IMR-90 (cell line): ENCODE results near the gene GALNT7. TPM values are rescaled to one million over a fixed set of nuclear protein-coding genes. Genes with fewer than 3 reads are reported as not detected.

Experiments
- ATAC-seq: fragments of 200-7000 bp; cut with Tn5 transposase; 2 replicates; pipeline ENCODE4 v1.9.1; 2020; ENCODE audit warnings: low read depth, mild to moderate bottlenecking, moderate library complexity
- BruUV-seq: library from RNA; stranded (reverse); fragments of 400-500 nt; replicated peaks from 2 replicates; lab custom pipeline; 2021; lab: Mats Ljungman, UMichigan
- CTCF ChIA-PET: fragments of 300-600 bp; formaldehyde crosslinking; extraction: SDS; loops from one replicate; lab custom pipeline; 2021; ENCODE audit warnings: antibody characterized with exemption; lab: Yijun Ruan, JAX
- POLR2A ChIA-PET: fragments of 300-600 bp; sonication (Branson Sonifier 250); formaldehyde crosslinking; loops from one replicate; lab custom pipeline; 2022; ENCODE audit warnings: antibody characterized with exemption; ENCODE audit not compliant: unreplicated experiment; lab: Charles Lee
- DNase-seq: peaks from one replicate; pipeline ENCODE4 v3.0.0; 2013
- H2AFZ ChIP-seq: replicated peaks from 2 replicates; pipeline ENCODE3; 2013; ENCODE audit warnings: low read length, mild to moderate bottlenecking; ENCODE audit not compliant: poor library complexity
- H2AK5ac ChIP-seq: 2 replicates; pipeline ENCODE4 v1.6.1; 2013; ENCODE audit warnings: low read depth, low read length, inconsistent platforms
- H2AK9ac ChIP-seq: replicated peaks from 2 replicates; pipeline ENCODE3; 2013; ENCODE audit warnings: mild to moderate bottlenecking, low read depth, low read length, moderate library complexity; ENCODE audit not compliant: poor library complexity
- H2BK120ac ChIP-seq: 2 replicates; pipeline ENCODE4 v1.6.1; 2013; ENCODE audit warnings: low read depth, low read length, inconsistent platforms
- H2BK15ac ChIP-seq: 3 replicates; pipeline ENCODE4 v1.6.1; 2013; ENCODE audit warnings: low read depth, low read length, inconsistent platforms
- H2BK20ac ChIP-seq: 2 replicates; pipeline ENCODE4 v1.6.1; 2013; ENCODE audit warnings: low read depth, mild to moderate bottlenecking, inconsistent platforms, low read length, moderate library complexity
- H2BK5ac ChIP-seq: 2 replicates; pipeline ENCODE4 v1.6.1; 2013; ENCODE audit warnings: mild to moderate bottlenecking, low read depth, low read length, inconsistent platforms; ENCODE audit not compliant: poor library complexity, severe bottlenecking
- H3K14ac ChIP-seq: replicated peaks from 2 replicates; pipeline ENCODE4 v1.6.1; 2013; ENCODE audit warnings: low read depth, low read length, inconsistent platforms
- H3K18ac ChIP-seq: 2 replicates; pipeline ENCODE4 v1.6.1; 2013; ENCODE audit warnings: low read depth, low read length, control low read depth
- H3K23ac ChIP-seq: 2 replicates; pipeline ENCODE4 v1.6.1; 2013; ENCODE audit warnings: low read depth, low read length, inconsistent platforms
- H3K27ac ChIP-seq: 2 replicates; pipeline ENCODE4 v1.5.1; 2013; ENCODE audit warnings: mild to moderate bottlenecking, control low read depth, low read length; ENCODE audit not compliant: insufficient read depth
- H3K27me3 ChIP-seq: 2 replicates; pipeline ENCODE4 v1.6.1; 2013; ENCODE audit warnings: low read length; ENCODE audit not compliant: control insufficient read depth, insufficient read depth
- H3K36me3 ChIP-seq: 2 replicates; pipeline ENCODE4 v1.6.1; 2013; ENCODE audit warnings: low read length, mixed read lengths; ENCODE audit not compliant: control insufficient read depth, insufficient read depth
- H3K4ac ChIP-seq: 2 replicates; pipeline ENCODE4 v1.6.1; 2013; ENCODE audit warnings: low read depth, low read length, inconsistent platforms
- H3K4me1 ChIP-seq: 2 replicates; pipeline ENCODE4 v1.6.1; 2013; ENCODE audit warnings: low read length, mixed read lengths; ENCODE audit not compliant: control insufficient read depth, insufficient read depth
- H3K4me2 ChIP-seq: 2 replicates; pipeline ENCODE4 v1.6.1; 2013; ENCODE audit warnings: low read depth, mild to moderate bottlenecking, control low read depth, low read length, moderate library complexity
- H3K4me3 ChIP-seq: 2 replicates; pipeline ENCODE4 v1.5.1; 2013; ENCODE audit warnings: low read depth, mild to moderate bottlenecking, control low read depth, low read length, moderate library complexity; ENCODE audit not compliant: insufficient read depth
- H3K56ac ChIP-seq: 2 replicates; pipeline ENCODE4 v1.6.1; 2013; ENCODE audit warnings: low read length, inconsistent platforms; ENCODE audit not compliant: insufficient read depth; ENCODE audit errors: extremely low read depth
- H3K79me1 ChIP-seq, 2 experiments: 2 replicates each; pipeline ENCODE4 v1.6.1; 2013; ENCODE audit warnings: low read length in 2 of 2, inconsistent platforms in 1 of 2, low read depth in 1 of 2
- H3K9ac ChIP-seq: 2 replicates; pipeline ENCODE4 v1.6.1; 2013; ENCODE audit warnings: low read depth, low read length, control low read depth
- H3K9me1 ChIP-seq: 2 replicates; pipeline ENCODE4 v1.6.1; 2013; ENCODE audit warnings: low read length, inconsistent platforms; ENCODE audit not compliant: insufficient read depth
- H3K9me3 ChIP-seq: 2 replicates; pipeline ENCODE4 v1.6.1; 2013; ENCODE audit warnings: low read length; ENCODE audit not compliant: control insufficient read depth, insufficient read depth
- H4K20me1 ChIP-seq: 2 replicates; pipeline ENCODE4 v1.6.1; 2013; ENCODE audit warnings: low read length, inconsistent platforms; ENCODE audit not compliant: insufficient read depth
- H4K5ac ChIP-seq: 2 replicates; pipeline ENCODE4 v1.6.1; 2013; ENCODE audit warnings: mild to moderate bottlenecking, low read depth, low read length, control low read depth
- H4K8ac ChIP-seq, 2 experiments: 2 replicates each; pipeline ENCODE4 v1.6.1; 2013; ENCODE audit warnings: low read depth in 2 of 2, low read length in 2 of 2, control low read depth in 1 of 2, inconsistent platforms in 1 of 2
- H4K91ac ChIP-seq: 2 replicates; pipeline ENCODE4 v1.6.1; 2013; ENCODE audit warnings: low read depth, low read length, inconsistent platforms; ENCODE audit not compliant: insufficient read depth
- BHLHE40 ChIP-seq: fragments of 150-350 bp; IDR thresholded peaks from 2 replicates; pipeline ENCODE4 v1.6.1; 2016; ENCODE audit warnings: mild to moderate bottlenecking, low read depth, low read length
- CHD1 ChIP-seq: IDR thresholded peaks from 2 replicates; pipeline ENCODE4 v1.6.1; 2012; ENCODE audit warnings: low read depth, low read length, improper control_type of control experiment
- MAZ ChIP-seq: IDR thresholded peaks from 2 replicates; pipeline ENCODE4 v1.6.1; 2012; ENCODE audit warnings: low read depth, mild to moderate bottlenecking, low read length, improper control_type of control experiment, moderate library complexity, borderline replicate concordance
- NFE2L2 ChIP-seq: fragments of 150-350 bp; IDR thresholded peaks from 2 replicates; pipeline ENCODE4 v1.6.1; 2016; ENCODE audit warnings: low read depth, mild to moderate bottlenecking, low read length
- POLR2A ChIP-seq: IDR thresholded peaks from 2 replicates; pipeline ENCODE4 v1.6.1; 2012; ENCODE audit warnings: mild to moderate bottlenecking, low read depth, low read length
- SMC3 ChIP-seq: fragments of 150-350 bp; IDR thresholded peaks from 2 replicates; pipeline ENCODE4 v1.6.1; 2016; ENCODE audit warnings: low read depth, mild to moderate bottlenecking, antibody characterized with exemption, low read length, moderate library complexity
- WGBS, 2 experiments: methylation state at CpG; one replicate each; pipeline versions ENCODE4 v1.1.5 to v1.1.7; 2013; ENCODE audit warnings: missing lambda C conversion rate in 2 of 2; ENCODE audit not compliant: insufficient read length in 1 of 2; ENCODE audit errors: extremely low coverage in 2 of 2; 5-methylcytosine and 5-hydroxymethylcytosine counted together
- dilution Hi-C: fragments of 300-500 bp; cut with HindIII; formaldehyde crosslinking; loops from one replicate; pipeline ENCODE4 v1.14.3; 2018; ENCODE audit warnings: low sequenced_read_pairs; ENCODE audit not compliant: unreplicated experiment
- in situ Hi-C: fragments of 300-500 bp; cut with MboI; formaldehyde crosslinking; loops from 3 replicates; pipeline ENCODE4 v1.14.3; 2019; ENCODE audit warnings: low sequenced_read_pairs, inconsistent platforms, mixed read lengths
- intact Hi-C: fragments of 100-400 bp; cut with micrococcal nuclease; formaldehyde crosslinking; loops from 2 replicates; pipeline ENCODE4 v1.10.0; 2022
- polyA plus RNA-seq, 3 experiments: library from polyadenylated mRNA; depleted of rRNA; stranded (reverse); fragments of >200 nt; gene quantifications; 2 replicates each; pipeline ENCODE4 v1.2.3, GENCODE V29; 2012; ENCODE audit warnings: low replicate concordance in 1 of 3
- total RNA-seq: library from RNA; depleted of rRNA; stranded (reverse); fragments of >200 nt; gene quantifications from 2 replicates; pipeline ENCODE4 v1.2.3, GENCODE V29; 2012
- TF ChIP-seq, protein P1 (sequence below): fragments of 150-350 bp; IDR thresholded peaks from 2 replicates; pipeline ENCODE4 v1.6.1; 2017; ENCODE audit warnings: mild to moderate bottlenecking, antibody characterized with exemption, low read length, low read depth

GALNT7 gene
- total and polyA plus RNA-seq, 2 of the 4 experiments (the other 2 are of a cell fraction) = 19.1 to 31.2 TPM

- Histone ChIP-seq H3K9ac (no peak overlapping the region), H2BK120ac (no peak overlapping the region), H4K5ac (no peak overlapping the region), H3K79me1 (peaks cover 0 to 3% of the 10 kb centered on the region in 2 experiments; a peak in 2 of 4 replicates), H2AFZ (no peak overlapping the region), H2BK5ac (no peak overlapping the region), H3K4me1 (peaks cover 4% of the 10 kb centered on the region), H3K23ac (no peak overlapping the region), H3K9me1 (0 out of 2 replicates have a peak, but pooled peaks cover 3% of the 10 kb centered on the region), H3K18ac (no peak overlapping the region; the same call in 1 of the 2 replicates), H3K9me3 (no peaks in the 10 kb centered on the region), H4K20me1 (no peaks in the 10 kb centered on the region), H4K91ac (no peak overlapping the region), H3K4ac (no peak overlapping the region), H2BK20ac (no peak overlapping the region), H4K8ac (no peak overlapping the region; a peak in 1 of 4 replicates), H2BK15ac (no peak overlapping the region; the same call in 2 of the 3 replicates), H2AK9ac (no peak overlapping the region), H3K27ac (no peak overlapping the region), H2AK5ac (no peak overlapping the region), H3K4me2 (no peak overlapping the region), H3K27me3 (no peaks in the 10 kb centered on the region), H3K36me3 (no peaks in the 10 kb centered on the region), H3K4me3 (no peak overlapping the region), H3K14ac (no peak overlapping the region), H3K56ac (no peak overlapping the region)
- WGBS, 2 experiments = no CpG with 5 or more reads among the region's 4 CpGs
- in situ Hi-C loops = no loop called here
- dilution Hi-C loops = loop anchor here (25.0 kb wide), 1 partner anchor 252 kb away; no protein-coding TSS in a partner anchor
- DNase-seq (no peak), ATAC-seq (no peak)
- ChIA-PET POLR2A (no interaction called here), CTCF (interaction anchor here (1.5 kb wide), 1 partner anchor 240 kb away, joined by 7 read pairs; no protein-coding TSS in a partner anchor)
- intact Hi-C loops = no loop called here
- BruUV-seq = no TSS peak
- no peak for TF ChIP-seq NFE2L2
- TF ChIP-seq CHD1 = no peak
- TF ChIP-seq SMC3 = no peak
- TF ChIP-seq, protein P1, sequence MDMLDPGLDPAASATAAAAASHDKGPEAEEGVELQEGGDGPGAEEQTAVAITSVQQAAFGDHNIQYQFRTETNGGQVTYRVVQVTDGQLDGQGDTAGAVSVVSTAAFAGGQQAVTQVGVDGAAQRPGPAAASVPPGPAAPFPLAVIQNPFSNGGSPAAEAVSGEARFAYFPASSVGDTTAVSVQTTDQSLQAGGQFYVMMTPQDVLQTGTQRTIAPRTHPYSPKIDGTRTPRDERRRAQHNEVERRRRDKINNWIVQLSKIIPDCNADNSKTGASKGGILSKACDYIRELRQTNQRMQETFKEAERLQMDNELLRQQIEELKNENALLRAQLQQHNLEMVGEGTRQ = no peak
- TF ChIP-seq POLR2A = no peak
- no peak for TF ChIP-seq BHLHE40
- no peak for TF ChIP-seq MAZ
Observed at GRCh38 chr4:173264245-173264644, 95.6 kb downstream of the GALNT7 start.
